Left ventricle myocardium inferior (tissue), 1 donor: ENCODE measurements around the gene DVL2. TPM values are rescaled to one million over a fixed set of nuclear protein-coding genes. Genes with fewer than 3 reads are reported as not detected.

Source experiments
- DNase-seq: peaks from one replicate; pipeline ENCODE4 v3.0.0-alpha.2; 2020
- H3K27ac ChIP-seq: fragments of 200-600 bp; replicated peaks from 2 replicates; pipeline ENCODE4 v1.8.0; 2021
- H3K27me3 ChIP-seq: fragments of 200-600 bp; 2 replicates; pipeline ENCODE4 v1.8.0; 2021; ENCODE audit warnings: low read depth
- H3K36me3 ChIP-seq: fragments of 200-600 bp; 2 replicates; pipeline ENCODE4 v1.8.0; 2021
- H3K4me1 ChIP-seq: fragments of 200-600 bp; 2 replicates; pipeline ENCODE4 v1.8.0; 2021
- H3K4me3 ChIP-seq: fragments of 200-600 bp; 2 replicates; pipeline ENCODE4 v1.8.0; 2021; ENCODE audit warnings: mild to moderate bottlenecking, moderate library complexity
- H3K9me3 ChIP-seq: fragments of 200-600 bp; replicated peaks from 2 replicates; pipeline ENCODE4 v1.8.0; 2021
- intact Hi-C: fragments of 100-400 bp; cut with micrococcal nuclease; formaldehyde crosslinking; loops from one replicate; pipeline ENCODE4 v1.11.0; 2022
- total RNA-seq: library from RNA; stranded (reverse); fragmentation: NEBNext Ultra II Directional; extraction: Animal tissue kit (Norgen Biotek cat#: 25700); gene quantifications from one replicate; pipeline ENCODE4 v1.2.1, GENCODE V29; 2021
- TF ChIP-seq, protein P1 (sequence below): fragments of 200-600 bp; IDR thresholded peaks from 2 replicates; pipeline ENCODE4 v1.8.0; 2021; ENCODE audit warnings: antibody characterized with exemption, mild to moderate bottlenecking, borderline replicate concordance
- donor health status: DM: no; HTN: yes; CAD: no; lungs with severe emphysema.

The DVL2 gene
- total RNA-seq, 1 donor from 2014 or later = 19.8 TPM

DNA sequence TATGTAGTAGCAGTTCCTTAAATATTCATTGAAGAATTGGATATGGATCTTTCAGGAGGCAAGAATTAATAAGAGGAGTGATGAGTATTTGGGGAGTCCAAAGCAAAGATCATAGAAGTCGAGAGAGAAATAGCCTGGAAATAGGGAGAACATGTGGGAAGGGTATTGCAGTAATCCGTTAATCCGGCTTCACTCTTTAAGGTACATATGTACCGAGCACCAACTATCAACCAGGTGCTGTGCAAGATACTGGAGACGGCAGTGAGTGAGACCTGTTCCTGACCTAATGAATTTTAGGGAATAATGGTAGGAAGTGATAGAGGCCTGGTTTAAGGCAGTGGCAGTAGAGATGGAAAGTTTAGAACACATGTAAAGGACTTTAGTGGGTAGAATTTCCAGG is 18.8 kb upstream of the DVL2 start:
- Histone ChIP-seq H3K4me3 (peak overlapping the region; percentile 99), H3K9me3 (no peaks in the 10 kb centered on the region), H3K4me1 (peaks cover 49% of the 10 kb centered on the region), H3K27me3 (no peaks in the 10 kb centered on the region), H3K36me3 (peaks cover 44% of the 10 kb centered on the region), H3K27ac (peak overlapping the region; percentile 99)
- no peak for DNase-seq
- intact Hi-C loops = no loop called here
- TF ChIP-seq, protein P1, sequence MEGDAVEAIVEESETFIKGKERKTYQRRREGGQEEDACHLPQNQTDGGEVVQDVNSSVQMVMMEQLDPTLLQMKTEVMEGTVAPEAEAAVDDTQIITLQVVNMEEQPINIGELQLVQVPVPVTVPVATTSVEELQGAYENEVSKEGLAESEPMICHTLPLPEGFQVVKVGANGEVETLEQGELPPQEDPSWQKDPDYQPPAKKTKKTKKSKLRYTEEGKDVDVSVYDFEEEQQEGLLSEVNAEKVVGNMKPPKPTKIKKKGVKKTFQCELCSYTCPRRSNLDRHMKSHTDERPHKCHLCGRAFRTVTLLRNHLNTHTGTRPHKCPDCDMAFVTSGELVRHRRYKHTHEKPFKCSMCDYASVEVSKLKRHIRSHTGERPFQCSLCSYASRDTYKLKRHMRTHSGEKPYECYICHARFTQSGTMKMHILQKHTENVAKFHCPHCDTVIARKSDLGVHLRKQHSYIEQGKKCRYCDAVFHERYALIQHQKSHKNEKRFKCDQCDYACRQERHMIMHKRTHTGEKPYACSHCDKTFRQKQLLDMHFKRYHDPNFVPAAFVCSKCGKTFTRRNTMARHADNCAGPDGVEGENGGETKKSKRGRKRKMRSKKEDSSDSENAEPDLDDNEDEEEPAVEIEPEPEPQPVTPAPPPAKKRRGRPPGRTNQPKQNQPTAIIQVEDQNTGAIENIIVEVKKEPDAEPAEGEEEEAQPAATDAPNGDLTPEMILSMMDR = no peak

DNA sequence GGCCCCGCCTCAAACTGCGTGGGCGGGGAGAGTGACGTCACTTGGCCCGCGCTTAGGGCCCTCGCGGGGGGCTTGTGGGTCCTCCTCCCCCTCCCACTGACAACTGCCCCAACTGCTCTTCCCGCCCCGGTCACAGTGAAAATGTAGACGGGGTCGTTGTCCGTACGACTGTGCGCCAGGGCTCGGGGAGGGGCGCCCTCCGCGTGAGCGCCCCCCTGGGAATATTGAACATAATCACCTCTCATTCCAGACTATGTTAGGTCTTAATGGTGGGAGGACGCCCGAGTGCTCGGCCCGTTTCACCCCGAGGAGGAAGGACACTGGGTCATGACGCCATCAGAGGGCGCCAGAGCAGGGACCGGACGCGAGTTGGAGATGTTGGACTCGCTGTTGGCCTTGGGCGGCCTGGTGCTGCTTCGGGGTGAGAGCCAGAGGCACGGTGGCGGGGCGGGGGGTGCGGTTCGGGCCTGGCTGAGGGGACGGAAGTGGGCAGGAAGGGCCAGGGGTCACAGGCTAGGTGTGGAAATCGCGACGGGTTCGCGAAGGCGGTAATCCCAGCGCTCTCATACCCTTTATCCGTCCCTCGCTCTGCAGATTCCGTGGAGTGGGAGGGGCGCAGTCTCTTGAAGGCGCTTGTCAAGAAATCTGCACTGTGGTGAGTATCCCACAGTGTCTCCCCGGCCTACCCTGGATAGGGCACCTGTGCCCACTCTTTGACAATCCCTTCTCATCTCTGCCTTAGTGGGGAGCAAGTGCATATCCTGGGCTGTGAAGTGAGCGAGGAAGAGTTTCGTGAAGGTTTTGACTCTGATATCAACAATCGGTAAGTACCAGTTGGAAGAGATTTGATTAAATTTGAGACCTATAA is 18.1 kb upstream of the DVL2 start, which contains the start of gene ELP5:
Gene ELP5 (plus strand): TSS at position 40 of the 868 bp plus-strand sequence. CDS start 336 bp downstream, at position 376.
- intact Hi-C loops = no loop called here
- TF ChIP-seq, protein P1 = peak; percentile 30

DNA sequence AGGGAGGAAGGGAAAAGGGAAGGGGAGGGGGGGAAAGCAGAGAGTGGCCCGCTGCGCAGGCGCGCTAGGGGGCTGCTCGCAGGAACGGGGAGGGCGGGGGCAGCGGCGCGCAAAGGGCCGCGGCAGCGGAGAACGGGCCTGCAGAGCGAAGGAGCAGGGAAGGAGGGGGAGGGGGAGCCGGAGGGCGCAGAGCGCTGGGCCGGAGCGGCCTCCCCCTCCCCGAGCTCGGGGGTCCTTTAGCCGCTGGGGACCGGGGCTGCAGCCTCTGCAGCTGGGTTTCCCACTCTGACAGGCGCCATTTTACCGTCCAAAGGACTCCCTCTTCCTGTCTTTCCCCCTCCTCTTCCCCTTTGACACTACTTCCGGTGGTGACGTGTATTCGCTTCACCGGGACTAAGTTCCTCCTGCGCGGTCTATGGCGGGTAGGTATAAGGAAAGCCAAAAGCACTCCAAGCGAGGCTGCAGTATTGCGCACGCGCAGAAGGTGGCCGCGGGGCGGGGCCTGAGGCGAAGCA is 17.4 kb upstream of the DVL2 start, which contains the start of gene CTDNEP1:
Gene CTDNEP1 (minus strand): TSS at position 74 of the 515 bp plus-strand sequence. CDS start 438 bp downstream, outside the sequence.
- H3K4me3 ChIP-seq = peak within 1 kb of the TSS; percentile 99
- no peaks in the 10 kb centered on the region for H3K27me3 ChIP-seq
- H3K36me3 ChIP-seq = peaks cover 35% of the 10 kb centered on the region
- H3K27ac ChIP-seq = peak within 1 kb of the TSS; percentile 99
- intact Hi-C loops = no loop called here
- H3K4me1 ChIP-seq = peaks cover 52% of the 10 kb centered on the region
- DNase-seq = peak; percentile 95
- TF ChIP-seq, protein P1 = no peak
- no peaks in the 10 kb centered on the region for H3K9me3 ChIP-seq

More for the DNA sequence above, 18.1 kb upstream of the DVL2 start, which contains the start of gene ELP5:
- H3K4me1 ChIP-seq = peaks cover 52% of the 10 kb centered on the region
- peak within 1 kb of the TSS; percentile 99 for H3K27ac ChIP-seq
- H3K27me3 ChIP-seq = no peaks in the 10 kb centered on the region
- peak within 1 kb of the TSS; percentile 99 for H3K4me3 ChIP-seq
- H3K36me3 ChIP-seq = peaks cover 38% of the 10 kb centered on the region
- DNase-seq = peak; percentile 95
- no peaks in the 10 kb centered on the region for H3K9me3 ChIP-seq

DNA sequence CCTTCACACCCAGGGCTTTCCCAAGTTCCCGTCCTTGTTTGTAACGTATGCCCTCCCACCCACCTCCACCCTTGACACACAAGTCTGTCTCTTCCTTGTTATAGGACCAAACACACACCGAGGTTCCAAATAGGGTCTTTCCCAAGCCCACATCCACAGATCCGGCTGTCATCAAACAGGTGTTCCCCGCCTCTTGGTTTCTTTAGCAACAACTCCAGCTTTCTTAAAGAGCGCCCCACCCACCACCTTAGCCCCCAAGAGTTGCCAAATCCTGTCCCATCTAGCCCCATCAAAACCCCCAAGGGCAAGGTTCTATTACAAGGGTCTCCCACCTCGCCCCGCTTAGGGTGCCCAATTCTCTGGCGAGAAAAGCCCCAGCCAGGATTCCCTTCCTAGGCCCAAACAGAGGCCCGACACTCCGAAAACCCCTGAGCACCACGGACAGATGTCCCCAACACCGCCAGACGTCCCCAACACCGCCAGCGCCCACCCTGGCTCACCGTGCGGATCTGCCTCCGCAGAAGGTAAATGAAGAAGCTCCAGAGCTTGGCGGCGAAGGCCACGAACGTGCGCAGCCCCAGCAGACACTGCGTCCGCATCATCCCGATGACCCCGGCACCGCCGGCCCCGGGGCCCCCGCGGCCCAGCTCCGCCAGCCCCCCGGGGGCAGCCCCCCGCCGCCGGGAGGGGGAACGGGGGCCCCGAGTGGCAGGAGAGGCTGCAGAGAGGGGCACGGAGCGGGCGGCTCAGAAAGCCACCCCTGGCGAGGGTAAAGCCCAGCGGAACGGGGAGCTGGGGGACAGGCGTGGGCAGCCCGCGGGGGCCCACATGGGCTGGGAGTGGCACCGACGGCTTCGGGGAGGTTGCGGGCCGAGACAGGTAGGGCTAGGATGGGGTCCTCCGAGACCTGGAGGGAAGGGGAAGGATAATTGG is 16.6 kb upstream of the DVL2 start:
- intact Hi-C loops = no loop called here

More for the DNA sequence above, 16.6 kb upstream of the DVL2 start:
- H3K27me3 ChIP-seq = no peaks in the 10 kb centered on the region
- peak overlapping the region; percentile 99 for H3K4me3 ChIP-seq
- DNase-seq = peak; percentile 34
- peaks cover 52% of the 10 kb centered on the region for H3K4me1 ChIP-seq
- H3K9me3 ChIP-seq = no peaks in the 10 kb centered on the region
- TF ChIP-seq, protein P1 = no peak
- peaks cover 35% of the 10 kb centered on the region for H3K36me3 ChIP-seq
- peak overlapping the region; percentile 99 for H3K27ac ChIP-seq
